Large intestine (tissue), 12 donors: ENCODE measurements around the gene NXPE4. TPM values are rescaled to one million over a fixed set of nuclear protein-coding genes. Genes with fewer than 3 reads are reported as not detected.
"Not testable (repeated sequence)": the region's sequence is repeated elsewhere in the genome, so short reads cannot be mapped to it uniquely, and the experiment has no call there.

ENCODE experiments used
- DNase-seq, 2 donors: peaks; one replicate each; pipeline versions ENCODE4 v3.0.0 to v3.0.0-alpha.2; 2013
- H3K27ac ChIP-seq: one replicate; pipeline ENCODE4 v1.5.1; 2013; ENCODE audit warnings: low read length
- H3K27me3 ChIP-seq: 2 replicates; pipeline ENCODE4 v1.6.1; 2013; ENCODE audit warnings: low read length; ENCODE audit not compliant: control insufficient read depth, insufficient read depth
- H3K36me3 ChIP-seq: 2 replicates; pipeline ENCODE4 v1.6.1; 2013; ENCODE audit warnings: low read length; ENCODE audit not compliant: control insufficient read depth, insufficient read depth
- H3K4me1 ChIP-seq: one replicate; pipeline ENCODE4 v1.6.1; 2013; ENCODE audit warnings: low read length; ENCODE audit not compliant: control insufficient read depth, insufficient read depth
- H3K4me3 ChIP-seq: one replicate; pipeline ENCODE4 v1.5.1; 2013; ENCODE audit warnings: low read length
- H3K9me3 ChIP-seq: one replicate; pipeline ENCODE4 v1.6.1; 2013; ENCODE audit warnings: mild to moderate bottlenecking, low read depth, low read length, moderate library complexity; ENCODE audit not compliant: control insufficient read depth
- WGBS: methylation state at CpG from one replicate; pipeline ENCODE4 v1.1.5; 2013; ENCODE audit warnings: low lambda C conversion rate; ENCODE audit not compliant: insufficient coverage; 5-methylcytosine and 5-hydroxymethylcytosine counted together
- long read RNA-seq, 11 donors: transcript quantifications; one replicate each; lab custom pipeline, GENCODE V29; 2026
- polyA plus RNA-seq: library from polyadenylated mRNA; unstranded; fragments of 120-200 nt; gene quantifications from one replicate; pipeline ENCODE4 v1.2.1, GENCODE V29; 2013

The NXPE4 gene
- not detected for polyA plus RNA-seq
- long read RNA-seq, donor 1, result 0 reads
- long read RNA-seq, donor 2, result 0 reads
- long read RNA-seq, donor 3, result 0 reads
- long read RNA-seq, donor 4, result 0 reads
- long read RNA-seq, donor 5, partial matches to known transcripts, result 0 of 2 reads
- long read RNA-seq, donor 5, other reads (novel, unspliced or antisense), result 0 of 2 reads
- long read RNA-seq, donor 6, result 0 reads
- long read RNA-seq, donor 7, partial matches to known transcripts, result 0 of 1 reads
- long read RNA-seq, donor 7, other reads (novel, unspliced or antisense), result 0 of 1 reads
- long read RNA-seq, donor 8, result 0 reads
- long read RNA-seq, donor 9, result 0 reads
- long read RNA-seq, donor 10, result 0 reads
- long read RNA-seq, donor 11, result 0 reads

DNA sequence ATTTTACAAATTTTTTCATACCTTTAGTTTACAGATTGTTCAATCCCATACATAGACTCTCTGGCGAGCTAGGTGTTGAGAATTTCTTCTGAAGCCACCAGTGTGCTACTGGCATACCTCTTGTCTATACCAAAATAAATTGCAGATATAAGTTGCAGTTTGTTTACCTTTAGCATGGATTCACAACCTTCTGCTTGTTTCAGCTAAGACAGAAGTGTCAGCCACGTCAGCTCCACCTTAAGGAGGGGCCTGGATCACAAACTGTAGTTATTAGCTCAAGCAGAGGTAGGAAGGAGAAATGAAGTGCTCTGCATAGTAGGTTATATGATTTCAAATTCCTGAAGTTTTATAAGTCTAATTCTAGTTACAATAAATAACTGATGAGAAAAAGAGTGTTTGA lies at the start of gene NXPE4:
TSS of gene NXPE4 (minus strand) at position 216 of the 400 bp plus-strand sequence. CDS start 1,027 bp downstream, outside the sequence.
- H3K9me3 ChIP-seq, result no peaks in the 10 kb centered on the region
- H3K4me1 ChIP-seq, result no peaks in the 10 kb centered on the region
- no peaks in the 10 kb centered on the region for H3K27me3 ChIP-seq
- no CpG with 5 or more reads among the region's 2 CpGs for WGBS
- no peak for DNase-seq
- H3K4me3 ChIP-seq, result no peak within 1 kb of the TSS
- no peak within 1 kb of the TSS for H3K27ac ChIP-seq
- no peaks in the 10 kb centered on the region for H3K36me3 ChIP-seq

DNA sequence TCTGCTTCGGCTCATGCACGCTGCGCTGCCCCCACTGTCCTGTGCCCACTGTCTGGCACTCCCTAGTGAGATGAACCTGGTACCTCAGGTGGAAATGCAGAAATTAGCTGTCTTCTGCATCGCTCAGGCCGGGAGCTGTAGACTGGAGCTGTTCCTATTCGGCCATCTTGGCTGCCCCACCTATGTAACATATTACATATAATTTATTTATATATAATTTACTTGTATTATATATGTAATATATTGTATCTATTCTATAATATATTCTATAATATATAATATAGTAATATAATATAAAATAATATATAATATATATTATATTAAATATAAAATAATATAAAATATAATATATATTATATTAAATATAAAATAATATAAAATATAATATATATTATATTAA lies 43.9 kb upstream of the NXPE4 start:
- DNase-seq, H3K4me3 ChIP-seq, H3K9me3 ChIP-seq, H3K4me1 ChIP-seq, H3K27me3 ChIP-seq, H3K36me3 ChIP-seq, H3K27ac ChIP-seq: not testable (repeated sequence)
- no CpG with 5 or more reads among the region's 6 CpGs for WGBS

DNA sequence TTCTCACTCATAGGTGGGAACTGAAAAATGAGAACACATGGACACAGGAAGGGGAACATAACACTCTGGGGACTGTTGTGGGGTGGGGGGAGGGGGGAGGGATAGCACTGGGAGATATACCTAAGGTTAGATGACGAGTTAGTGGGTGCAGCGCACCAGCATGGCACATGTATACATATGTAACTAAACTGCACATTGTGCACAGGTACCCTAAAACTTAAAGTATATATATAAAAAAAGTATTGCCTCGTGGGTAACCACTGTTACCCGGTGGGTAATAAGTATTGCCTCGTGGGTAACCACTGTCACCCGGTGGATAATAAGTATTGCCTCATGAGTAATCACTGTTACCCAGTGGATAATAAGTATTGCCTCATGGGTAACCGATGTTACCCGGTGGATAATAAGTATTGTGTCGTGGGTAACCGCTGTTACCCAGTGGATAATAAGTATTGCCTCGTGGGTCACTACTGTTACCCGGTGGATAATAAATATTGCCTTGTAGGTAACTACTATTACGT lies 35.9 kb upstream of the NXPE4 start:
- H3K4me1 ChIP-seq, H3K27ac ChIP-seq: not testable (repeated sequence)
- WGBS, result no CpG with 5 or more reads among the region's 13 CpGs

DNA sequence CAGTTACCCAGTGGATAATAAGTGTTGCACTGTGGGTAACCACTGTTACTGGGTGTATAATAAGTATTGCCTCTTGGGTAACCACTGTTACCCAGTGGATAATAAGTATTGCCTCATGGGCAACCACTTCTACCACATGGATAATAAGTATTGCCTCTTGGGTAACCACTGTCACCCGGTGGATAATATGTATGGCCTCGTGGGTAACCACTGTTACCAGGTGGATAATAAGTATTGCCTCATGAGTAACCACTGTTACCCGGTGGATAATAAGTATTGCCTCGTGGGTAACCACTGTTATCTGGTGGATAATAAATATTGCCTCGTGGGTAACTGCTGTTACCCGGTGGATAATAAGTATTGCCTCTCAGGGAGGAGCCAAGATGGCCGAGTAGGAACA lies 29.7 kb upstream of the NXPE4 start:
- no CpG with 5 or more reads among the region's 7 CpGs for whole genome bisulfite sequencing
- Histone ChIP-seq H3K4me1 (no peaks in the 10 kb centered on the region), H3K36me3 (no peaks in the 10 kb centered on the region), H3K27ac (no peak overlapping the region), H3K9me3 (no peaks in the 10 kb centered on the region), H3K27me3 (no peaks in the 10 kb centered on the region), H3K4me3 (no peak overlapping the region)
- no peak for DNase-seq

More for the DNA sequence above, 35.9 kb upstream of the NXPE4 start:
- DNase-seq, H3K4me3 ChIP-seq, H3K9me3 ChIP-seq, H3K36me3 ChIP-seq, H3K27me3 ChIP-seq: not testable (repeated sequence)

DNA sequence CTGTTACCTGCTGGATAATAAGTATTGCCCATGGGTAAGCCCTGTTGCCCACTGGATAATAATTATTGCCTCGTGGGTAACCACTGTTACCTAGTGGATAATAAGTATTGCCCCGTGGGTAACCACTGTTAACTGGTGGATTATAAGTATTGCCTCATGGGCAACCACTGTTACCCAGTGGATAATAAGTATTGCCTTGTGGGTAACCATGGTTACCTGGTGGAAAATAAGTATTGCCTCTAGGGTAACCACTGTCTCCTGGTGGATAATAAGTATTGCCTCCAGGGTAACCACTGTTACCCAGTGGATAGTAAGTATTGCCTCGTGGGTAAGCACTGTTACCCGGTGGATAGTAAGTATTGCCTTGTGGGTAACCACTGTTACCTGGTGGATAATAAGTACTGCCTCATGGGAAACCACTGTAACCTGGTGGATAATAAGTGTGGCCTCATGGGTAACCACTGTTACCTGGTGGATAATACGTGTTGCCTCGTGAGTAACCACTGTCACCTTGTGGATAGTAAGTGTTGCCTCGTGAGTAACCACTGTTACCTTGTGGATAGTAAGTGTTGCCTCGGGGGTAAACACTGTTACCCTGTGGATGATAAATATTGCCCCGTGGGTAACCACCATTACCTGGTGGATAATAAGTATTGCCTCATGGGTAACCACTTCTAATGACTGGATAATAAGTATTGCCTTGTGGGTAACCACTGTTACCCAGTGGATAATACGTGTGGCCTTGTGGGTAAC lies 29.0 kb upstream of the NXPE4 start:
- Histone ChIP-seq H3K4me3 (no peak overlapping the region), H3K4me1 (no peaks in the 10 kb centered on the region), H3K36me3 (no peaks in the 10 kb centered on the region), H3K27ac (no peak overlapping the region), H3K9me3 (no peaks in the 10 kb centered on the region), H3K27me3 (no peaks in the 10 kb centered on the region)
- no peak for DNase-seq
- no CpG with 5 or more reads among the region's 10 CpGs for WGBS

DNA sequence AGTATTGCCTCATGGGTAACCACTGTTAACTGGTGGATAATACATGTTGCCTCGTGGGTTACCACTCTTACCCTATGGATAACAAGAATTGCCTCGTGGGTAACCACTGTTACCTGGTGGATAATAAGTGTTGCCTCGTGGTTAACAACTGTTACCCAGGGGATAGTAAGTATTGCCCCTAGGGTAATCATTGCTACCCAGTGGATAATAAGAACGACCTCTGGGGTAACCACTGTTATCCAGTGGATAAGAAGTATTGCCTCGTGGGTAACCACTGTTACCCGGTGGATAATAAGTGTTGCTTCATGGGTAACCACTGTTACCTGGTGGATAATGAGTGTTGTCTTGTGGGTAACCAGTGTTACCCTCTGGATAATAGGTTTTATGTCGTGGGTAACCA lies 28.1 kb upstream of the NXPE4 start:
- Histone ChIP-seq H3K9me3 (no peaks in the 10 kb centered on the region), H3K36me3 (no peaks in the 10 kb centered on the region), H3K4me1 (no peaks in the 10 kb centered on the region), H3K27me3 (no peaks in the 10 kb centered on the region), H3K27ac (no peak overlapping the region), H3K4me3 (no peak overlapping the region)
- DNase-seq, result no peak
- 92% methylated on average over 2 of the region's 7 CpGs for WGBS

DNA sequence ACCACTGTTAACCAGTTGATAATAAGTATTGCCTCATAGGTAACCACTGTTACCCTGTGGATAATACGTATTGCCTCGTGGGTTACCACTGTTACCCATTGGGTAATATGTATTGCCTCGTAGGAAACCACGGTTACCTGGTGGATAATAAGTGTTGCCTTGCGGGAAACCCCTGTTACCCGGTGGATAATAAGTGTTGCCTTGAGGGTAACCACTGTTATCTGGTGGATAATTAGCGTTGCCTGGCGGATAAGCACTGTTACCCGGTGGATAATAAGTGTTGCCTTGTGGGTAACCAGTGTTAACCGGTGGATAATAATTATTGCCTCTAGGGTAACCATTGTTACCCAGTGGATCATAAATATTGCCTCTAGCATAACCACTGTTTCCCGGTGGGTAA lies 27.3 kb upstream of the NXPE4 start:
- Histone ChIP-seq H3K9me3 (no peaks in the 10 kb centered on the region), H3K27ac (no peak overlapping the region), H3K4me3 (no peak overlapping the region), H3K27me3 (no peaks in the 10 kb centered on the region), H3K36me3 (no peaks in the 10 kb centered on the region), H3K4me1 (no peaks in the 10 kb centered on the region)
- WGBS, result no CpG with 5 or more reads among the region's 11 CpGs
- no peak for DNase-seq

DNA sequence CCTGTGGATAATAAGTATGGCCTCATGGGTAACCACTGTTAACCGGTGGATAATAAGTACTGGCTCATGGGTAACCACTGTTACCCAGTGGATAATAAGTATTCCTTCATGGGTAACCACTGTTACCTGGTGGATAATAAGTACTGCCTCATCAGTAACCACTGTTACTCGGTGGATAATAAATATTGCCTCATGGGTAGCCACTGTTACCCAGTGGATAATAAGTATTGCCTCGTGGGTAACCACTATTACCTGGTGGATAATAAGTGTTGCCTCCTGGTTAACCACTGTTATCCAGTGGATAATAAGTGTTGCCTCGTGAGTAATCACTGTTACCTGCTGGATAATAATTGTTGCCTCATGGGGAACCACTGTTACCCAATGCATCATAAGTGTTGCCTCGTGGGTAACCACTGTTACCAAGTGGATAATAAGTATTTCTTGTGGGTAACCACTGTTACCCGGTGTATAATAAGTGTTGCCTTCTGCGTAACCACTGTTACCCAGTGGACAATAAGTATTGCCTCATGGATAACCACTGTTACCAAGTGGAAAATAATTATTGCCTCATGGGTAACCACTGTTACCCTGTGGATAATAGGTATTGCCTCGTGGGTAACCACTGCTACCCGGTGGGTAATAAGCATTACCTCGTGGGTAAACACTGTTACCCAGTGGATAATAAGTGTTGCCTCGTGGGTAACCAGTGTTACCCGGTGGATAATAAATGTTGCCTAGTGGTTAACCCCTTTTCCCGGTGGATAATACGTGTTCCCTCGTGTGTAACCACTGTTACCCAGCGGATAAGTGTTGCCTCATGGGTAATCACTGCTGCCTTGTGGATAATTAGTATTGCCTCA lies 26.6 kb upstream of the NXPE4 start:
- Histone ChIP-seq H3K27me3 (no peaks in the 10 kb centered on the region), H3K36me3 (no peaks in the 10 kb centered on the region), H3K9me3 (no peaks in the 10 kb centered on the region), H3K4me1 (no peaks in the 10 kb centered on the region), H3K4me3 (no peak overlapping the region), H3K27ac (no peak overlapping the region)
- no CpG with 5 or more reads among the region's 16 CpGs for WGBS
- no peak for DNase-seq

DNA sequence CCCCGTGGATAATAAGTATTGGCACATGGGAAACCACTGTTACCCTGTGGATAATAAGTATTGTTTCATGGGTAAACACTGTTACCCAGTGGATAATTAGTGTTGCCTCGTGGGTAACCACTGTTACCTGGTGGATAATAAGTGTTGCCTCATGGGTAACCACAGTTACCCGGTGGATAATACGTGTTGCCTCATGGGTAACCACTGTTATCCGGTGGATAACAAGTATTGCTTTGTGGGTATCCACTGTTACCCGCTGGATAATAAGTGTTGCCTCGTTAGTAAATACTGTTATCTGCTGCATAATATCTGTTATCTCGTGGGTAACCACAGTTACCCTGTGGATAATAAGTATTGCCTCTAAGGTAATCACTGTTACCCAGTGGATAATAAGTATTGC lies 25.5 kb upstream of the NXPE4 start:
- 100% methylated on average over 1 of the region's 8 CpGs for WGBS
- no peak for DNase-seq
- H3K27me3 ChIP-seq, result no peaks in the 10 kb centered on the region
- no peaks in the 10 kb centered on the region for H3K4me1 ChIP-seq
- H3K36me3 ChIP-seq, result no peaks in the 10 kb centered on the region
- H3K4me3 ChIP-seq, result no peak overlapping the region
- no peak overlapping the region for H3K27ac ChIP-seq
- H3K9me3 ChIP-seq, result no peaks in the 10 kb centered on the region

DNA sequence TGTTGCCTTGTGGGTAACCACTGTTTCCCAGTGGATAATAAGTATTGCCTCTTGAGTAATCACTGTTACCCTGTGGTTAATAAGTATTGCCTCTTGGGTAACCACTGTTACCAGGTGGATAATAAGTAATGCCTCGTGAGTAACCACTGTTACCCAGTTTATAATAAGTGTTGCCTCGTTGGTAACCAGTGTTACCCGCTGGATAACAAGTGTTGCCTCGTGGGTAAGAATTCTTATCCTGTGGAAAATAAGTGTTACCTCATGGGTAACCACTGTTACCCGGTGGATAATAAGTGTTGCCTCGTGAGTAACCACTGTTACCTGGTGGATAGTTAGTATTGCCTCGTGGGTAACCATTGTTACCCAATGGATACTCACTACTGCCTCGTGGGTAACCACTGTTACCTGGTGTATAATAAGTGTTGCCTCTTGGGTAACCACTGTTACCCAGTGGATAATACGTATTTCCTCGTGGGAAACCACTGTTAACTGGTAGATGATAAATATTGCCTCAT lies 24.1 kb upstream of the NXPE4 start:
- H3K4me3 ChIP-seq, result no peak overlapping the region
- DNase-seq, result no peak
- WGBS, result 100% methylated on average over 1 of the region's 10 CpGs
- no peaks in the 10 kb centered on the region for H3K9me3 ChIP-seq
- no peak overlapping the region for H3K27ac ChIP-seq
- H3K27me3 ChIP-seq, result no peaks in the 10 kb centered on the region
- H3K4me1 ChIP-seq, result no peaks in the 10 kb centered on the region
- H3K36me3 ChIP-seq, result no peaks in the 10 kb centered on the region
